Measurements from ENCODE around the gene MAST3. TPM values are rescaled to one million over a fixed set of nuclear protein-coding genes. Genes with fewer than 3 reads are reported as not detected.

Gene MAST3
- polyA plus RNA-seq, 1 of the 3 experiments (the other 2 are of a cell fraction): 4.5 TPM

DNA sequence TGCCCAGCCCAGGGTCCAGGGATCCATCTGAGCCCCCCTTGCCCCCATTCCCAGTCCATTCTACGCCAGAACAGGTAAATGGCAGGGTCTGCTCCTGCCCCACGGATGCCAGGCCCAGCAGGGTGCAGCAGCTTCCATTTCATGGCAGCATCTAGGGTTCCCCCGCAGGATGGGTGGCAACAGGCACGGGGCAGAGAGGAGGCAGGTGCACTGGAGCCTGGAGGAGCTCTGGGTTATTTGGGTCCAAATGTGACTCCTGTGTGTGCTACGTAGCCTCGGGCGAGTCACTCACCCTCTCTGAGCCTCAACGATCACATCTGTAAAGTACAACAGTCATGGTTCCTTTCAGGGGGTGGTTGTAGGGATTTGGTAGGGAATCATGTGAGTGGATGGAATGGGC is 38.3 kb upstream of the MAST3 start (continued):
- TF ChIP-seq, protein P1, sequence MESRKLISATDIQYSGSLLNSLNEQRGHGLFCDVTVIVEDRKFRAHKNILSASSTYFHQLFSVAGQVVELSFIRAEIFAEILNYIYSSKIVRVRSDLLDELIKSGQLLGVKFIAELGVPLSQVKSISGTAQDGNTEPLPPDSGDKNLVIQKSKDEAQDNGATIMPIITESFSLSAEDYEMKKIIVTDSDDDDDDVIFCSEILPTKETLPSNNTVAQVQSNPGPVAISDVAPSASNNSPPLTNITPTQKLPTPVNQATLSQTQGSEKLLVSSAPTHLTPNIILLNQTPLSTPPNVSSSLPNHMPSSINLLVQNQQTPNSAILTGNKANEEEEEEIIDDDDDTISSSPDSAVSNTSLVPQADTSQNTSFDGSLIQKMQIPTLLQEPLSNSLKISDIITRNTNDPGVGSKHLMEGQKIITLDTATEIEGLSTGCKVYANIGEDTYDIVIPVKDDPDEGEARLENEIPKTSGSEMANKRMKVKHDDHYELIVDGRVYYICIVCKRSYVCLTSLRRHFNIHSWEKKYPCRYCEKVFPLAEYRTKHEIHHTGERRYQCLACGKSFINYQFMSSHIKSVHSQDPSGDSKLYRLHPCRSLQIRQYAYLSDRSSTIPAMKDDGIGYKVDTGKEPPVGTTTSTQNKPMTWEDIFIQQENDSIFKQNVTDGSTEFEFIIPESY (IDR thresholded peaks at IDR 0.05; ENCODE audit: borderline replicate concordance, low read depth): no peak
- TF ChIP-seq, protein P2, sequence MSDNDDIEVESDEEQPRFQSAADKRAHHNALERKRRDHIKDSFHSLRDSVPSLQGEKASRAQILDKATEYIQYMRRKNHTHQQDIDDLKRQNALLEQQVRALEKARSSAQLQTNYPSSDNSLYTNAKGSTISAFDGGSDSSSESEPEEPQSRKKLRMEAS (IDR thresholded peaks at IDR 0.05; ENCODE audit: low read depth): no peak
- TF ChIP-seq POLR2AphosphoS5 (IDR thresholded peaks at IDR 0.05; ENCODE audit: low read depth, low read length) (no peak), FOXJ3 (CRISPR knock-in tag; IDR thresholded peaks at IDR 0.05) (no peak), YY1 (IDR thresholded peaks at IDR 0.05; ENCODE audit: low read depth) (no peak), RXRA (IDR thresholded peaks at IDR 0.05; ENCODE audit: borderline replicate concordance, low read depth) (no peak)

GRCh38 chr19:18059902-18060301 is 37.7 kb upstream of the MAST3 start:
- H3K4me3 ChIP-seq (ENCODE audit: low read depth in 2 of 2, low read length in 1 of 2): no peak overlapping the region
- H3K9ac ChIP-seq: no peak overlapping the region
- no peak overlapping the region for H2AFZ ChIP-seq (ENCODE audit: low read depth)
- no peak overlapping the region for H3K4me2 ChIP-seq
- no peaks in the 10 kb centered on the region for H3K36me3 ChIP-seq (replicated peaks in 1 of 2; ENCODE audit: control insufficient read depth in 1 of 2, insufficient read depth in 2 of 2, low read length in 1 of 2)
- H3K9me3 ChIP-seq: no peaks in the 10 kb centered on the region
- ChIA-PET CTCF (interaction anchor here (0.7 to 8.9 kb wide), 11 partner anchors 8 to 301 kb away, joined by 3 to 118 read pairs (median 7); partner anchors contain the start of gene ARRDC2), POLR2A (no interaction called here)
- 100% methylated on average over 1 of the region's 5 CpGs for WGBS (ENCODE audit: low lambda C conversion rate)
- H3K9me2 ChIP-seq: no peaks in the 10 kb centered on the region
- H3K79me2 ChIP-seq (ENCODE audit: insufficient read depth): no peaks in the 10 kb centered on the region
- no peak overlapping the region for H3K27ac ChIP-seq (ENCODE audit: low read depth in 2 of 2, low read length in 1 of 2)
- H3K4me1 ChIP-seq (ENCODE audit: control insufficient read depth in 1 of 2, insufficient read depth in 2 of 2, low read depth in 1 of 2, low read length in 1 of 2): peaks cover 0 to 3% of the 10 kb centered on the region in 2 experiments; a peak in 1 of 4 replicates
- H3K27me3 ChIP-seq (ENCODE audit: insufficient read depth): no peaks in the 10 kb centered on the region
- DNase-seq: no peak
- TF ChIP-seq POLR2AphosphoS5 (IDR thresholded peaks at IDR 0.05; ENCODE audit: low read depth, low read length) (no peak), CTCF (IDR thresholded peaks at IDR 0.05) (no peak), MXI1 (IDR thresholded peaks at IDR 0.05; ENCODE audit: low read depth, low read length) (no peak), TAF1 (IDR thresholded peaks at IDR 0.05; ENCODE audit: borderline replicate concordance, low read depth, low read length) (no peak), YY1 (IDR thresholded peaks at IDR 0.05; ENCODE audit: low read depth) (no peak), SMC3 (IDR thresholded peaks at IDR 0.05; ENCODE audit: low read depth, low read length) (no peak), NRF1 (IDR thresholded peaks at IDR 0.05; ENCODE audit: low read depth, low read length) (no peak), FOXM1 (IDR thresholded peaks at IDR 0.05; ENCODE audit: low read depth) (no peak), FOXJ3 (CRISPR knock-in tag; IDR thresholded peaks at IDR 0.05) (no peak), SIN3A (IDR thresholded peaks at IDR 0.05; ENCODE audit: borderline replicate concordance, low read depth, low read length) (no peak), ELF1 (IDR thresholded peaks at IDR 0.05) (no peak), EP300 (IDR thresholded peaks at IDR 0.05; ENCODE audit: borderline replicate concordance in 1 of 2, low read depth in 1 of 2, low read length in 1 of 2) (no peak), RFX5 (IDR thresholded peaks at IDR 0.05; ENCODE audit: low read length) (no peak), JUND (IDR thresholded peaks at IDR 0.05) (no peak)
- TF ChIP-seq, protein P2 (IDR thresholded peaks at IDR 0.05; ENCODE audit: low read depth): no peak
- H3F3A ChIP-seq (replicated peaks; ENCODE audit: insufficient read depth): no peaks in the 10 kb centered on the region
- no peaks in the 10 kb centered on the region for H4K20me1 ChIP-seq (ENCODE audit: insufficient read depth)
